ENCODE results near the gene SORD. TPM values are rescaled to one million over a fixed set of nuclear protein-coding genes. Genes with fewer than 3 reads are reported as not detected.
"Not testable (repeated sequence)": the region's sequence is repeated elsewhere in the genome, so short reads cannot be mapped to it uniquely, and the experiment has no call there.

SORD gene
- total and polyA plus RNA-seq, 9 of the 15 experiments (the other 6 are each of a cell fraction or from before 2014, with no cell fraction given): 5.9 to 79.2 (median 29.6) TPM

GRCh38 chr15:45020901-45021259 is 2.1 kb upstream of the SORD start:
- intact Hi-C loops (cut with micrococcal nuclease); ATAC-seq; H3K9me3 ChIP-seq (replicated peaks; ENCODE audit: control insufficient read depth, insufficient read depth, low read depth, low read length); DNase-seq (ENCODE audit: extremely low read depth in 1 of 4, low spot score in 3 of 4); BruUV-seq (replicated peaks); H3K9ac ChIP-seq (ENCODE audit: insufficient read depth in 1 of 2, low read depth in 2 of 2, low read length in 2 of 2); CTCF ChIA-PET (ENCODE audit: low intra/inter-chr PET ratio); H4K20me1 ChIP-seq (replicated peaks; ENCODE audit: control insufficient read depth, insufficient read depth, low read length); FAIRE-seq; H3K4me2 ChIP-seq (ENCODE audit: insufficient read depth, low read length); H3K36me3 ChIP-seq (ENCODE audit: control insufficient read depth, insufficient read depth, low read length); H3K27me3 ChIP-seq (ENCODE audit: control insufficient read depth in 2 of 2, insufficient read depth in 2 of 2, low read length in 2 of 2); in situ Hi-C loops (cut with MboI); H3K4me3 ChIP-seq; H3K27ac ChIP-seq (ENCODE audit: extremely low read depth, low read depth, low read length); H3K9me1 ChIP-seq (ENCODE audit: control insufficient read depth, insufficient read depth, low read length); H2AFZ ChIP-seq (ENCODE audit: low read depth, low read length): not testable (repeated sequence)
- POLR2A ChIA-PET: interaction anchor here (0.6 kb wide), 1 partner anchor 136 kb away, joined by 3 read pairs; no protein-coding TSS in a partner anchor
- peaks cover 10 to 18% of the 10 kb centered on the region in 2 experiments; a peak in 4 of 5 replicates for H3K4me1 ChIP-seq (replicated peaks in 1 of 2; ENCODE audit: control insufficient read depth in 2 of 2, insufficient read depth in 2 of 2, low read length in 2 of 2)
- H3K79me2 ChIP-seq (ENCODE audit: control insufficient read depth, insufficient read depth, low read length): peaks cover 23% of the 10 kb centered on the region
- WGBS (ENCODE audit: insufficient coverage, low coverage, missing lambda C conversion rate): 62% methylated on average over 9 of the region's 9 CpGs

- no peak overlapping the region for H2AFZ ChIP-seq (ENCODE audit: low read depth, low read length)
- FAIRE-seq: no peak
- no peak overlapping the region for H3K4me3 ChIP-seq
Measured at GRCh38 chr15:45021348-45021747, 1.6 kb upstream of the SORD start.

More at GRCh38 chr15:45021348-45021747, 1.6 kb upstream of the SORD start:
- in situ Hi-C loops (cut with MboI) (no loop called here), intact Hi-C loops (cut with micrococcal nuclease) (no loop called here)
- 52% methylated on average over 6 of the region's 6 CpGs for WGBS (ENCODE audit: insufficient coverage, low coverage, missing lambda C conversion rate)
- Histone ChIP-seq H3K9me3 (replicated peaks; ENCODE audit: control insufficient read depth, insufficient read depth, low read depth, low read length) (no peaks in the 10 kb centered on the region), H4K20me1 (replicated peaks; ENCODE audit: control insufficient read depth, insufficient read depth, low read length) (no peaks in the 10 kb centered on the region), H3K79me2 (ENCODE audit: control insufficient read depth, insufficient read depth, low read length) (peaks cover 23% of the 10 kb centered on the region), H3K4me1 (replicated peaks in 1 of 2; ENCODE audit: control insufficient read depth in 2 of 2, insufficient read depth in 2 of 2, low read length in 2 of 2) (peaks cover 15 to 21% of the 10 kb centered on the region in 2 experiments; a peak in 4 of 5 replicates), H3K9me1 (ENCODE audit: control insufficient read depth, insufficient read depth, low read length) (no peaks in the 10 kb centered on the region), H3K27ac (ENCODE audit: extremely low read depth, low read depth, low read length) (no peak overlapping the region), H3K9ac (ENCODE audit: insufficient read depth in 1 of 2, low read depth in 2 of 2, low read length in 2 of 2) (no peak overlapping the region), H3K27me3 (ENCODE audit: control insufficient read depth in 2 of 2, insufficient read depth in 2 of 2, low read length in 2 of 2) (peaks cover 0 to 6% of the 10 kb centered on the region in 2 experiments; a peak in 2 of 5 replicates), H3K36me3 (ENCODE audit: control insufficient read depth, insufficient read depth, low read length) (no peaks in the 10 kb centered on the region), H3K4me2 (ENCODE audit: insufficient read depth, low read length) (no peak overlapping the region)
- ATAC-seq (no peak), DNase-seq (ENCODE audit: extremely low read depth in 1 of 4, low spot score in 3 of 4) (no peak)
- POLR2A ChIA-PET: interaction anchor here (1.2 kb wide), 1 partner anchor 28 kb away, joined by 4 read pairs; no protein-coding TSS in a partner anchor
- CTCF ChIA-PET (ENCODE audit: low intra/inter-chr PET ratio): no interaction called here
- TF ChIP-seq KDM1A (IDR thresholded peaks at IDR 0.05) (no peak), ZNF644 (tag; IDR thresholded peaks at IDR 0.05; ENCODE audit: low read depth) (no peak), BRD9 (IDR thresholded peaks at IDR 0.05; ENCODE audit: low read depth, partially characterized antibody) (no peak), THRB (CRISPR knock-in tag; conservative IDR thresholded peaks at IDR 0.05) (no peak)
- BruUV-seq (replicated peaks): no TSS peak

Measured in K562 (cell line).